Measurements from ENCODE around the gene DIP2C.
"Not testable (repeated sequence)": the region's sequence is repeated elsewhere in the genome, so short reads cannot be mapped to it uniquely, and the experiment has no call there.

Gene DIP2C

DNA sequence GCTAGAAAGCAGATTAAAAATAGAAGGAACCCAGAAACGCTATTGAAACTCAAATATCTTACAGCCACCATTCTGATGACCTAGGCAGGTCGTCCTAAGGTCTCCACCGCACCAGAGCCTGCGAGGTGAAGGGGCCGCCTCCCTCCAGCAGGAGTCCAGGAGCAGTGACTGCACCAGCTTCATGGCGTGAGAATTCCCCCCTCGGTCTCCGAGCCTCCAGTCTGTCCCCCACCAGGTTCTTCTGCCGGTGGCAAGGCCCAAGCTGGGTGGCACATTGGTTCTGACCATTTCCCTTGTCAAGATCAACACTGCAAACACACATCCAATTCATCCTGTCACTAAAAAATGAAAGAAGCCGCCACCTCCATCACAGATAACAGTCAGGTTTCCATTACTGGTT is 98.7 kb downstream of the DIP2C start:
- DNase-seq = no peak

DNA sequence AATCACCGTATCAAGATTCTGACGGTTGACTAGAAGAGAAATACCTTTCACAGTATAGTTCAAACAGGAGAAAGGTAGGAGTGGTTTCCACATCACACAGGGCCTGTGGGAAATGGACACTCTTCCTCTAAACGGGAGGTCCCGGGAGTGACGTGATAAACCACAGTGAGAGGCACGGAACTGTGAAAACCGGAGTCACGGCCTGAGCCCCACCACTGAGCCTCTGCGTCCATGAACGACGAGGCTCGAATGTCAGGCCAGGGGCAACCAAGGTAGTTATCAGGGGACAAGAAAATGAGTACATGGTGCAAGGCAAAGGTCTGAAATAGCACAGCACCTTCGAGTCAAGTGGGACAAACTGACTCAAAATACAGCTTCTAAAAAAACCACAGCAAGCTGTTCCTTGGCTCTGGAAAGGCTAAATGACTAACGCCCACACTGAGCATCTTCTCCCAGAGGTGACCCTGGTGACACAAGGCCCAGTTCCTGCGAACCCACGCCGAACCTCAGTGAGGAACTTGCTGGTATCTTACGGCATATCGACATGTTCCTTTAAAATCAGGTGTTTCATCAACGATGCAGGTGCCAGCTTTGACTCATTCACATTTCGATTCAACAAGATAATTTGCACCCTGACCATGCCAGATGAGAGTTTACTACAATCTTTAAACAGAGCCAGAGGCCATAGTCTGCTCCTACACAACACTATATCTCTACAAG is 99.3 kb downstream of the DIP2C start:
- no peak for DNase-seq

DNA sequence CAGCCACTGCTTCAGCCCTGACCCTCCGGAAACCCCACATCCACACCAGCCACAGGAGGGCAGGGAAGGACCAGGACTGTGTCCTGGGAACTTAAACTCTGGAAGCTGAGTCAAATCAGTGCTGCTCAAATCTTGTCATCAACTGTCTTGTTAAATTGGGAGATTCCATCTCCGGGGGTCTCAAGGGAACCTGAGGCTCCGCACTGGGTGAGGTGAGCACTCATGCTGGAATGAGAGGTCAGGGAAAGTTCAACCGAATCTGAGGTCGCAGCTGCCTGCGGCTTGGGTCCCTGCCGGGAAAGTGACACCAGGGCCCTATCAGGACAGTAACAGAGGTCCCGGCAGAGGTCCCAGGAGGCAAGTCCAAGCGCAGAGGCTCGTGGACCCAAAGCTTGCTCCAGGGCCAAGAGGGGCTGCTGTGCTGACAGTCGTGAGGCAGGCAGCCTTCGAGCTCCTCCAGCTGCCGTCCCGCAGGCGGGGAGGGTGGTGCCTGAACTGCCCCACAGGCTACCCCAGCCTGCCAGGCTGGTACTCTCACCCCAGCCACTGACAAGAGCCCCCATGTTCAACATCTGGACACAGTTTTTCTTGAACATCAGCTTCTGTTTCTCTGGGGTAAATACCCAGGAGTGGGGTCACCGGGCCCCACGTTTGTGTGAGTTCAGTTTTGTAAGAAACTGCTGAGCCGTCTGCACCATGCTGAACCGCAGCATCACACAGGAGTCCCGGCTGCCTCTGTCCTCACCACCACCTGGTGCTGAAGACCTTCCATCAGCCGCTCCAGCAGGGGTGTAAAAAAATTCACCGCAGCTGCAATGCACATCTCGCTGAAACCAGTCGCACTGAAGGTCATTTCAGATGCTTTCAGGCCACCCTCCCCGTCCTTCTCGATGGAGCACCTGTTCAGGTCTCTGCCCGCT is 101.0 kb downstream of the DIP2C start:
- no peak for DNase-seq

- DNase-seq = no peak
These were observed 102.8 kb downstream of the DIP2C start for GRCh38 chr10:586716-587115.

GRCh38 chr10:586151-586550 is 103.3 kb downstream of the DIP2C start:
- DNase-seq = no peak

- DNase-seq = no peak
These were observed 104.0 kb downstream of the DIP2C start for GRCh38 chr10:585502-585901.

DNA sequence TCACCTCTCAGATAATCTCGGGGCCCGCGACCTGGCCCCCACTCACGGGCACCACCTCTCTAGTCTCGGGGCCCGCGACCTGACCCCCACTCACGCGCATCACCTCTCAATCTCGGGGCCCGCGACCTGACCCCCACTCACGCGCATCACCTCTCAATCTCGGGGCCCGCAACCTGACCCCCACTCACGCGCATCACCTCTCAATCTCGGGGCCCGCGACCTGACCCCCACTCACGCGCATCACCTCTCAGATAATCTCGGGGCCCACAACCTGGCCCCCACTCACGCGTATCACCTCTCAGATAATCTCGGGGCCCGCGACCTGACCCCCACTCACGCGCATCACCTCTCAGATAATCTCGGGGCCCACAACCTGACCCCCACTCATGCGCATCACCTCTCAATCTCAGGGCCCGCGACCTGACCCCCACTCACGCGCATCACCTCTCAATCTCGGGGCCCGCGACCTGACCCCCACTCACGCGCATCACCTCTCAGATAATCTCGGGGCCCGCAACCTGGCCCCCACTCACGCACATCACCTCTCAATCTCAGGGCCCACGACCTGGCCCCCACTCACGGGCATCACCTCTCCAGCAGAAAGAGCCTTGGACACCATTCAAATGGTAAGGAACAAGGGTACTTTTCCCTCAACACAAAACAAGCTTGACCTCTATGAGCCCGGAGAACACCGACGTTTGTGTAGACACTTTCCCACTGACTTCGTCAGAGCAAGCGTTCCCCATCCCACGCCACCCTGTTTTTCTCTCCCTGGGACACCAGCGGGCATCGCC is 104.8 kb downstream of the DIP2C start:
- not testable (repeated sequence) for DNase-seq

GRCh38 chr10:583433-583832 is 106.0 kb downstream of the DIP2C start:
- no peak for DNase-seq

DNA sequence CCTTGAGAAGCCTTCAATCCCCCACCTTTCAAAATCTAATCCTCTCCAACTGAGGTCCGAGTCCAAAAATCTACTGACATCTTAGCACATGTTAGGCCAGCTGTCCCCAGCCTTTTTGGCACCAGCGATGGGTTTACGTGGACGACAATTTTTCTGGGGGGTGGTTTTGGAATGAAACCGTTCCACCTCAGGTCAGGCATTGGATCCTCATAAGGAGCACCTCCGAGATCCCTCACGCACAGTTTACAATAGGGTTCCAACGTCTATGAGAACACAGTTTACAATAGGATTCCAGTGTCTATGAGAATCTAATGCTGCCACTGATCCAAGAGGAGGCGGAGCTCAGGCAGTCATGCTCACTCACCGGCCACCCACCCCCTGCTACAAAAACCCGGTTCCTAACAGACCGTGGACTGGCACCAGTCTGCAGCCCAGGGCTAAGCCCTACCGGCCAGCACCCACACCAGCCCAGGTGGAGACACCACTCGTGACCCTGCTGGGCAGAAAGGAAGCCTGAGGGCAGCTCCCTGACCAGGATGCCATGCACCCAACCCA is 107.6 kb downstream of the DIP2C start:
- no peak for DNase-seq

DNA sequence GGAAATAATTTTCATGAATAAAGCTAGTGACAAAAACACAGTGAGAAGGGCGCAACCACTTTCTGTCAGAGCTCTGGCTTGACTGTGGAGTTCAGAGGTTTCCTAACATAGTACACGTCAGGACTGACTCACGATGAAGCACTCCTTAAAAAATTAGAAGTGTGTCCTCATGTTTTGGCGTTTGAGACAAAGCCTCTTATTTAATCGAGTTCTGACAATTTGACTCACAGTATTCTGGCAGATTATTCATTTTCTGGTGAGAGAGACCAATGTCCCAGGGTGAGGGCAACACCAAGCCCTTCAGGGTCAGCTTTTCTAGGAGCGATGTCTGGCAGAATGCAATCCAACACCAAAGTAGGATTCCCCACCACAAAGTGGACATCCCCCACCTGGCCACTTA is 108.7 kb downstream of the DIP2C start:
- DNase-seq = no peak

DNA sequence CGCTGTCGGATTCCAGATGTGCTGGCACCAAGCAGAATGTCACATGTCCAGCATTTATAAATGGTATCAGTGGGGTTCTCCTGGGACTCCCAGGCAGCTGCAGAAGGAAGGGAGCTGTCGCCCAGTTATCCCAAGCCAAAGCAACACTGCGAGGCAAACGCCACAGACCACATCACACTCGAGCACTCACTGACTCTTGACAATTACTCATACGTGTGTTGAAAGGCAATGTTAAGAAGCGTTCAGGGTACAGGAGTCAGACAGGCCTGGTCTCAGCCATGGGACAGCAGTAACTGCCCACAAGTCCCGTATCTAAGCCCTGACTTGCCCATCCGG is 113.4 kb downstream of the DIP2C start:
- DNase-seq = no peak

DNA sequence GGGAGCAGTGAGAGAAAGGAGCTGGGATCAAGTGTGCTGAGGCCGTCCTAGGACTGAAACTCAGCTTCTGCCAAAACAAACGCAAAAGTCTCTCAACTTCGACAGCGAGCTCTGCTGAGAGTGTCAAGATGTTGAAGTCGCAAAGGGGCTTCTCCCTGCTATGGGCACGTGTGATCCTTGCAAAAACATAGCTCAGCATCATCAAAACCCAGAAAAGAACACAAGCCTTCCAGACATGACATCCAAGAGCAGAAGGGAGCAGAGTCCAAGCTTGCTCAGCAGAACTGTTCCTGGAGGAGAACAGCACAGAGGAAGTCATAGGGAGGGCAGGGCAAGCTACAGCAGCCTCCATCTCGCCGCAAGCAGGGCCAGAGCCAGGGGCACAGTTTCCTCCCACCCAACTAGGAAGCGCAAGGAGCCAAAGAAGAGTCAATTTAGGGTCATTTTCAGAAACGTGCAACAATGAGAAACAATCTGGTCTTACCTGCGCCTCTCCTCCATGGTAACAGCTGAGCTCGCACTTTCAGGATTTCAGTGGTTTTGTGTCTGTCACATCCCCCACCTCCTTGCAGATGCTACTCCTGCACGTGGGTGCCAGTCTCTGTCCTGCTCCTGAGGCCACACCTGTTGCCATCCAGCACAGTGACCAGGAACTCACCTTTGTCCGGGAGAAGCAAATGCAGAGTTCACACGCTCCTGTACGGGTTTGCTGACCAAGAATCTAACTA is 113.9 kb downstream of the DIP2C start:
- DNase-seq = no peak

DNA sequence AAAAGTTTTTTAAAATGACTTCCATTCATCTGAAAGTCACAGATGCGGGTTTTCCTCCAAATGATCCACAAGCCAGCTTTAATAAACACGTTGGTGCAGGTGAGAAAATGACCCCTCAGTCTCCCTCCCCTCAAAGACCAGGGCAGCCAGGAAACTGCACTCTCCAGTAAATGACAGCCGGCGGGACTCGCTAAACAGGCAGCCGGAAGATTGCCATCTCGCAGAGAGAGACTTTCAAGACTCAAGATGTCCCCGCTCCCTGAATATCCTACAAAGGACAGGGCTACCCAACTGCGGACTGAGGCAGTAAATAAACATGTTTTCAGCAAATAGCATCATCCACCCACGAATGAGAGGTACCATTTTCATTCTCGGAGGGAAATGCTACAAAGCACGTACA is 116.8 kb downstream of the DIP2C start:
- no peak for DNase-seq

DNA sequence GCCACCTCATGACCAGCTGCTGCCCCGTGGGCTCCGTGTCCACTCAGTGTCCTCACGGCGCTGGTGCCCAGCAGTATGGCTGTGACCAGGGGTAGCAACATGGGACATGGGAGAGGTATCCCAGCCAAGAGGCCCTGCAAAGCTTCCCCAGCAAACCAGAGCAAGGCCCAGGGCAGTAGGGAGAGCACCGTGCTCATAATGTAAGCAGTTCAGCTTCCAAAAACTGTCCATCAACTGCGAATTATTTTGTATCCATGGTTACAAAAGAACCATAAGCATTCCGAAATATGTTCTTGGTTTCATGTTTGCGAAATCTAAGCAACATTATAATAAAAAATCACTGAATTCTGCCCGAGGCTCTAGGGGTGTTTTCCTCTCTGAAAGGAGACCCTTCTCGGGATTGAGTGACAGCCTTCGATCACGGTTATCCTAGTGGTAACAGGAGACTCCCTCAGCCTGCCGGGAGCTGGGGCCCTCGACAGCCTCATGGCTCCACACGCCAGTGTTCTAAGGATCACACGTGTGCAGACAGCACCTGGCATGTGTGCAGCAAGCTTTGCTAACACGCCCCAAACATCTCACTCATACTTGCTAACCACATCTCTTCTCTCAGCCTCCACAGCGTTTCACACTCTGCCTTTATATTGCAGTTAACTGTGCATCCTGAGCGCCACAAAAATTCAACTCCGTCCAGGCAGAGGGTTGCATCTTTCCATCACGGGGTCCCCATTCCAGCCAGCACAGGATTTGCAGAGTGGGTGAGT is 117.6 kb downstream of the DIP2C start:
- no peak for DNase-seq

GRCh38 chr10:571166-571565 is 118.3 kb downstream of the DIP2C start:
- DNase-seq = no peak

- no peak for DNase-seq
These were observed 118.8 kb downstream of the DIP2C start for GRCh38 chr10:570628-571163.

- no peak for DNase-seq
These were observed 119.4 kb downstream of the DIP2C start for GRCh38 chr10:569961-570627.

- no peak for DNase-seq
These were observed 120.6 kb downstream of the DIP2C start for GRCh38 chr10:568848-569247.

- no peak for DNase-seq
These were observed 121.6 kb downstream of the DIP2C start for GRCh38 chr10:567869-568268.

- DNase-seq = no peak
These were observed 123.1 kb downstream of the DIP2C start for GRCh38 chr10:566241-566885.

Measured in central memory CD4-positive, alpha-beta T cell (primary cell).